A549 (cell line): ENCODE results near the gene RPTOR. TPM values are rescaled to one million over a fixed set of nuclear protein-coding genes. Genes with fewer than 3 reads are reported as not detected.
A peak's percentile ranks its signal among the peaks of the same experiment; 100 is the strongest.

ENCODE experiments used
- ATAC-seq, 2 experiments: fragments of 200-7000 bp in 1 of 2; fragments of >200 bp in 1 of 2; cut with Nextera tagmentation in 1 of 2; cut with Tn5 transposase in 1 of 2; 3 replicates each; pipeline versions ENCODE4 v1.8.0 to v1.9.1; 2018 to 2020; ENCODE audit warnings: mild to moderate bottlenecking in 1 of 2, moderate library complexity in 1 of 2
- CTCF ChIA-PET: fragments of 300-600 bp; sonication (Branson Sonifier 250); formaldehyde crosslinking; extraction: SDS; loops from one replicate; lab custom pipeline; 2021; ENCODE audit warnings: antibody characterized with exemption, inconsistent platforms; lab: Yijun Ruan, JAX
- POLR2A ChIA-PET: fragments of 350-600 bp; formaldehyde crosslinking; extraction: SDS; loops from one replicate; lab custom pipeline; 2021; ENCODE audit warnings: antibody characterized with exemption, inconsistent platforms; lab: Yijun Ruan, JAX
- DNase-seq, 2 experiments: peaks; one replicate each; pipeline versions ENCODE4 v3.0.0 to v3.0.0-alpha.2; 2011 to 2016; ENCODE audit warnings: low read depth in 1 of 2, low spot score in 1 of 2
- FAIRE-seq: peaks from 2 replicates; lab custom pipeline; 2011; peaks lifted over from hg19 to GRCh38; lab: Jason Lieb, UNC
- H3K27ac ChIP-seq, 2 experiments: fragments of >200 bp; sonication (Bioruptor Twin); formaldehyde crosslinking; 3 replicates each; pipeline ENCODE4 v1.5.1; 2016 to 2017
- H3K4me1 ChIP-seq: fragments of >200 bp; sonication (Bioruptor Twin); formaldehyde crosslinking; 3 replicates; pipeline ENCODE4 v1.6.1; 2016
- H3K4me2 ChIP-seq: fragments of >200 bp; sonication (Bioruptor Twin); formaldehyde crosslinking; 3 replicates; pipeline ENCODE4 v1.6.1; 2016
- H3K4me3 ChIP-seq: fragments of >200 bp; sonication (Bioruptor Twin); formaldehyde crosslinking; 3 replicates; pipeline ENCODE4 v1.5.1; 2016
- H3K9me3 ChIP-seq: fragments of >200 bp; sonication (Bioruptor Twin); formaldehyde crosslinking; 3 replicates; pipeline ENCODE4 v1.6.1; 2016
- BHLHE40 ChIP-seq: IDR thresholded peaks from 2 replicates; pipeline ENCODE4 v1.6.1; 2012; ENCODE audit warnings: low read depth, low read length, inconsistent platforms
- CBX2 ChIP-seq: fragments of 200-600 bp; sonication (generic); IDR thresholded peaks from 2 replicates; pipeline ENCODE4 v1.6.1; 2016; ENCODE audit warnings: low read depth, mild to moderate bottlenecking, borderline replicate concordance
- CBX8 ChIP-seq: fragments of 200-600 bp; sonication (generic); IDR thresholded peaks from 2 replicates; pipeline ENCODE4 v1.6.1; 2016
- CTCF ChIP-seq: fragments of >200 bp; sonication (Bioruptor Twin); formaldehyde crosslinking; IDR thresholded peaks from 3 replicates; pipeline ENCODE4 v1.5.1; 2016
- EHF ChIP-seq: fragments of 250-450 bp; sonication (Bioruptor Pico); IDR thresholded peaks from 2 replicates; pipeline ENCODE4 v1.5.0; 2020; ENCODE audit warnings: mild to moderate bottlenecking
- EHMT2 ChIP-seq: fragments of 200-600 bp; sonication (generic); IDR thresholded peaks from 2 replicates; pipeline ENCODE4 v1.6.1; 2016; ENCODE audit warnings: antibody characterized with exemption, low read depth, mild to moderate bottlenecking, moderate library complexity
- FOSL2 ChIP-seq, 2 experiments: fragments of 450-650 bp in 1 of 2; fragments of >200 bp in 1 of 2; sonication (Bioruptor Twin) in 1 of 2; formaldehyde crosslinking; IDR thresholded peaks; 2 replicates each; pipeline versions ENCODE4 v1.5.0 to v1.6.1; 2016 to 2020; ENCODE audit warnings: mild to moderate bottlenecking in 1 of 2, moderate library complexity in 1 of 2
- HDAC2 ChIP-seq: fragments of 200-600 bp; sonication (generic); IDR thresholded peaks from 2 replicates; pipeline ENCODE4 v1.6.1; 2016
- HOXA7 ChIP-seq: fragments of 250-450 bp; sonication (Bioruptor Pico); IDR thresholded peaks from 2 replicates; pipeline ENCODE4 v1.5.0; 2020; ENCODE audit warnings: mild to moderate bottlenecking, moderate library complexity
- HOXB5 ChIP-seq: fragments of 250-450 bp; sonication (Bioruptor Pico); IDR thresholded peaks from 2 replicates; pipeline ENCODE4 v1.5.0; 2020; ENCODE audit warnings: mild to moderate bottlenecking, moderate library complexity
- JUN ChIP-seq, 2 experiments: fragments of >200 bp; sonication (Bioruptor Twin); formaldehyde crosslinking; IDR thresholded peaks; 2 replicates in 1 of 2; 3 replicates in 1 of 2; pipeline ENCODE4 v1.6.1; 2016 to 2017
- MYC ChIP-seq: IDR thresholded peaks from 2 replicates; pipeline ENCODE4 v1.6.1; 2012; ENCODE audit warnings: mild to moderate bottlenecking, inconsistent platforms, low read length, improper control_type of control experiment, borderline replicate concordance
- NFE2L2 ChIP-seq: fragments of 150-350 bp; conservative IDR thresholded peaks from 2 replicates; pipeline ENCODE4 v1.6.1; 2014; ENCODE audit warnings: low read length
- NR3C1 ChIP-seq: fragments of >200 bp; sonication (Bioruptor Twin); formaldehyde crosslinking; IDR thresholded peaks from 3 replicates; pipeline ENCODE4 v1.6.1; 2017
- PBX3 ChIP-seq: IDR thresholded peaks from 2 replicates; pipeline ENCODE4 v1.6.1; 2012
- PHF8 ChIP-seq: fragments of 200-600 bp; sonication (generic); IDR thresholded peaks from 2 replicates; pipeline ENCODE4 v1.6.1; 2016; ENCODE audit warnings: low read depth, mild to moderate bottlenecking, antibody characterized with exemption, moderate library complexity, borderline replicate concordance
- POLR2A ChIP-seq: IDR thresholded peaks from 2 replicates; pipeline ENCODE4 v1.6.1; 2012; ENCODE audit warnings: mild to moderate bottlenecking, low read length
- RAD21 ChIP-seq, 2 experiments: fragments of >200 bp in 1 of 2; sonication (Bioruptor Twin) in 1 of 2; formaldehyde crosslinking in 1 of 2; IDR thresholded peaks in 1 of 2; conservative IDR thresholded peaks in 1 of 2; 2 replicates in 1 of 2; 3 replicates in 1 of 2; pipeline ENCODE4 v1.6.1; 2012 to 2018; ENCODE audit warnings: inconsistent platforms in 1 of 2
- RCOR1 ChIP-seq: fragments of 150-350 bp; IDR thresholded peaks from 2 replicates; pipeline ENCODE4 v1.6.1; 2014; ENCODE audit warnings: antibody characterized with exemption, low read length, low read depth
- RFX5 ChIP-seq: fragments of 450-650 bp; IDR thresholded peaks from 2 replicates; pipeline ENCODE4 v1.7.1; 2014; ENCODE audit warnings: antibody characterized with exemption, mild to moderate bottlenecking, moderate library complexity
- SMC3 ChIP-seq: fragments of >200 bp; sonication (Bioruptor Twin); formaldehyde crosslinking; IDR thresholded peaks from 3 replicates; pipeline ENCODE4 v1.6.1; 2018; ENCODE audit warnings: inconsistent platforms
- SREBF2 ChIP-seq: fragments of 450-650 bp; IDR thresholded peaks from 2 replicates; pipeline ENCODE4 v1.6.1; 2014; ENCODE audit warnings: mild to moderate bottlenecking, moderate library complexity
- TP53 ChIP-seq: fragments of 250-450 bp; sonication (Bioruptor Pico); IDR thresholded peaks from 2 replicates; pipeline ENCODE4 v1.5.0; 2021; ENCODE audit warnings: mild to moderate bottlenecking, moderate library complexity
- ZFP36 ChIP-seq: fragments of 450-650 bp; IDR thresholded peaks from 2 replicates; pipeline ENCODE4 v1.6.1; 2014; ENCODE audit warnings: borderline replicate concordance; ENCODE audit not compliant: partially characterized antibody
- whole genome bisulfite sequencing: methylation state at CpG from one replicate; pipeline ENCODE4 v1.1.6; 2017; ENCODE audit errors: missing lambda C conversion rate; 5-methylcytosine and 5-hydroxymethylcytosine counted together
- polyA plus RNA-seq, 4 experiments: library from polyadenylated mRNA; depleted of rRNA in 3 of 4; stranded (reverse); fragments of >200 nt; fragmentation: RNase III in 1 of 4; extraction: RNeasy Plus Mini Kit Qiagen cat#74134 plus additional on column Dnase treatment in 1 of 4; gene quantifications; 2 replicates in 3 of 4; 3 replicates in 1 of 4; pipeline ENCODE4 v1.2.3, GENCODE V29; 2011 to 2017
- TF ChIP-seq, protein P1 (sequence below): fragments of 250-450 bp; sonication (Bioruptor Pico); IDR thresholded peaks from 2 replicates; pipeline ENCODE4 v1.5.0; 2020; ENCODE audit warnings: low read depth, mild to moderate bottlenecking, moderate library complexity
- TF ChIP-seq, protein P2 (sequence below): fragments of 250-450 bp; sonication (Bioruptor Pico); IDR thresholded peaks from 2 replicates; pipeline ENCODE4 v1.5.0; 2021; ENCODE audit warnings: mild to moderate bottlenecking, moderate library complexity, borderline replicate concordance

RPTOR gene
- polyA plus RNA-seq, 2 of the 4 experiments (the other 2 are of a cell fraction), result 10.8 to 27.1 TPM

- CTCF ChIA-PET, result interaction anchor here (0.7 to 1.6 kb wide), 2 partner anchors 20 to 177 kb away, joined by 3 read pairs; no protein-coding TSS in a partner anchor
- no peaks in the 10 kb centered on the region for H3K9me3 ChIP-seq
- H3K4me2 ChIP-seq, result no peak overlapping the region
- H3K4me3 ChIP-seq, result no peak overlapping the region
- POLR2A ChIA-PET, result no interaction called here
- DNase-seq, result no peak
- no peak for TF ChIP-seq RAD21 (conservative IDR thresholded peaks at IDR 0.05 in 1 of 2, IDR thresholded peaks at IDR 0.05 in 1 of 2)
- no peak for TF ChIP-seq SREBF2
- TF ChIP-seq RCOR1, result no peak
- no peak for TF ChIP-seq ZFP36
- no peak for TF ChIP-seq BHLHE40
- no peak for TF ChIP-seq POLR2A
- no peak for TF ChIP-seq EHF
- TF ChIP-seq EHMT2, result no peak
- no peak for TF ChIP-seq CBX2
- TF ChIP-seq, protein P1, sequence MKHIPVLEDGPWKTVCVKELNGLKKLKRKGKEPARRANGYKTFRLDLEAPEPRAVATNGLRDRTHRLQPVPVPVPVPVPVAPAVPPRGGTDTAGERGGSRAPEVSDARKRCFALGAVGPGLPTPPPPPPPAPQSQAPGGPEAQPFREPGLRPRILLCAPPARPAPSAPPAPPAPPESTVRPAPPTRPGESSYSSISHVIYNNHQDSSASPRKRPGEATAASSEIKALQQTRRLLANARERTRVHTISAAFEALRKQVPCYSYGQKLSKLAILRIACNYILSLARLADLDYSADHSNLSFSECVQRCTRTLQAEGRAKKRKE (CRISPR knock-in tag), result no peak
- no peak for TF ChIP-seq HDAC2
- TF ChIP-seq HOXA7 (CRISPR knock-in tag), result no peak
- TF ChIP-seq MYC, result no peak
- TF ChIP-seq PHF8, result no peak
- no peak for TF ChIP-seq RFX5
- TF ChIP-seq, protein P2, sequence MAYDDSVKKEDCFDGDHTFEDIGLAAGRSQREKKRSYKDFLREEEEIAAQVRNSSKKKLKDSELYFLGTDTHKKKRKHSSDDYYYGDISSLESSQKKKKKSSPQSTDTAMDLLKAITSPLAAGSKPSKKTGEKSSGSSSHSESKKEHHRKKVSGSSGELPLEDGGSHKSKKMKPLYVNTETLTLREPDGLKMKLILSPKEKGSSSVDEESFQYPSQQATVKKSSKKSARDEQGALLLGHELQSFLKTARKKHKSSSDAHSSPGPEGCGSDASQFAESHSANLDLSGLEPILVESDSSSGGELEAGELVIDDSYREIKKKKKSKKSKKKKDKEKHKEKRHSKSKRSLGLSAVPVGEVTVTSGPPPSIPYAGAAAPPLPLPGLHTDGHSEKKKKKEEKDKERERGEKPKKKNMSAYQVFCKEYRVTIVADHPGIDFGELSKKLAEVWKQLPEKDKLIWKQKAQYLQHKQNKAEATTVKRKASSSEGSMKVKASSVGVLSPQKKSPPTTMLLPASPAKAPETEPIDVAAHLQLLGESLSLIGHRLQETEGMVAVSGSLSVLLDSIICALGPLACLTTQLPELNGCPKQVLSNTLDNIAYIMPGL (CRISPR knock-in tag), result no peak
- TF ChIP-seq PBX3, result no peak
- TF ChIP-seq CTCF, result no peak
- TF ChIP-seq, all 56 proteins: peak for 0
- Histone ChIP-seq H3K27ac (no peak overlapping the region), H3K4me1 (no peaks in the 10 kb centered on the region)
- WGBS, result 83% methylated on average over 19 of the region's 19 CpGs
- ATAC-seq, result peak; percentile 55 to 71; a peak in 4 of 6 replicates
- FAIRE-seq, result no peak
Measured at GRCh38 chr17:80773243-80773991, 228.8 kb downstream of the RPTOR start.

- CTCF ChIA-PET, result interaction anchor here (0.8 to 1.6 kb wide), 4 partner anchors 11 to 19 kb away, joined by 3 read pairs; no protein-coding TSS in a partner anchor
- TF ChIP-seq NFE2L2, result no peak
- TF ChIP-seq FOSL2 (IDR thresholded peaks at IDR 0.05), result no peak
- TF ChIP-seq FOSL2 (CRISPR knock-in tag; IDR thresholded peaks at IDR 0.05), result no peak
- no peak for TF ChIP-seq SMC3
- no peak for TF ChIP-seq JUN (IDR thresholded peaks at IDR 0.05)
- no peak for TF ChIP-seq NR3C1
- no peak for TF ChIP-seq BHLHE40
- no peak for TF ChIP-seq CBX8
- no peak for TF ChIP-seq CTCF
- no peak for TF ChIP-seq POLR2A
- TF ChIP-seq SREBF2, result no peak
- no peak for TF ChIP-seq HOXB5
- no peak for TF ChIP-seq TP53 (CRISPR knock-in tag)
- WGBS, result 96% methylated on average over 20 of the region's 20 CpGs
- Histone ChIP-seq H3K9me3 (no peaks in the 10 kb centered on the region), H3K4me2 (no peak overlapping the region), H3K27ac (no peak overlapping the region), H3K4me1 (no peaks in the 10 kb centered on the region), H3K4me3 (no peak overlapping the region)
- ATAC-seq (no peak), DNase-seq (no peak), FAIRE-seq (no peak)
- POLR2A ChIA-PET, result no interaction called here
Measured at GRCh38 chr17:80774146-80774545, 229.5 kb downstream of the RPTOR start.
